Skeletal muscle satellite cell (primary cell): Measurements from ENCODE around the gene C10orf90.

ENCODE experiments used
- H3K27me3 ChIP-seq: 2 replicates; pipeline ENCODE4 v1.7.0; 2013; ENCODE audit warnings: low read length; ENCODE audit not compliant: control insufficient read depth, insufficient read depth
- H3K36me3 ChIP-seq: 2 replicates; pipeline ENCODE4 v1.7.0; 2013; ENCODE audit warnings: mild to moderate bottlenecking, control low read depth, low read length; ENCODE audit not compliant: insufficient read depth
- H3K4me1 ChIP-seq: 2 replicates; pipeline ENCODE4 v1.7.0; 2013; ENCODE audit warnings: low read length; ENCODE audit not compliant: control insufficient read depth, insufficient read depth
- H3K4me2 ChIP-seq: 2 replicates; pipeline ENCODE4 v1.7.0; 2013; ENCODE audit warnings: mild to moderate bottlenecking, low read length
- H3K4me3 ChIP-seq: 2 replicates; pipeline ENCODE4 v1.7.0; 2013; ENCODE audit warnings: low read length
- H3K9ac ChIP-seq: 2 replicates; pipeline ENCODE4 v1.7.0; 2013; ENCODE audit warnings: mild to moderate bottlenecking, low read depth, low read length, moderate library complexity
- H3K9me3 ChIP-seq: replicated peaks from 2 replicates; pipeline ENCODE4 v1.7.0; 2013; ENCODE audit warnings: mild to moderate bottlenecking, control low read depth, low read length

C10orf90 gene

DNA sequence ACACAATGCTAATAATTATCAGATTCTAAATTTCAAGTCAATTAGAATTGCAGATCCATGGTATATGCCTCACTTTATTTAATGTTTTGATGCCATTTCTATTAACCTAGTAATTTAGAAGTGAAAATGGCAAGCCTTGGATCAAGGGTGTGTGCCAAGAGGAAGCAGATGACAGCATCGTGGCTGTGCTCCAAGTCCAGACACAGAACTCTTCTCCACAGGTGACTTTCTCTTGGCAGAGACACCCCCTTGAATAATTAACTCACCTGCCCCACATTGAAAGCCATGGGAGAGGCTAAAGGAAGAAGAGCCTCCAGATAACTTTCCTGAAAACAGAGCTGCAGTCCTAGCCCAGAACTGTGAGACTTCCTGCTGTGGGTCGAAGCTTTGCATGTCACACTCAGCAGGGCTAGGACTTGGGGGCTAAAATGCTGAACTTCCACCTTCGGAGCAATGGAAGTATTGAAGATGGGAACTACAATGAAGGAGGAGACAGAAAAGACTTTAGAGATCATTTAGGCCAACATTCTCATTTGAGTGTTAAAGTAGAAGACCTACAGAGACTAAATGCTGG is 996 bp upstream of the C10orf90 start:
- H3K4me3 ChIP-seq: no peak overlapping the region
- H3K9me3 ChIP-seq: no peaks in the 10 kb centered on the region
- no peaks in the 10 kb centered on the region for H3K4me1 ChIP-seq
- H3K36me3 ChIP-seq: no peaks in the 10 kb centered on the region
- H3K9ac ChIP-seq: no peak overlapping the region
- H3K4me2 ChIP-seq: no peak overlapping the region
- peaks cover 17% of the 10 kb centered on the region for H3K27me3 ChIP-seq

DNA sequence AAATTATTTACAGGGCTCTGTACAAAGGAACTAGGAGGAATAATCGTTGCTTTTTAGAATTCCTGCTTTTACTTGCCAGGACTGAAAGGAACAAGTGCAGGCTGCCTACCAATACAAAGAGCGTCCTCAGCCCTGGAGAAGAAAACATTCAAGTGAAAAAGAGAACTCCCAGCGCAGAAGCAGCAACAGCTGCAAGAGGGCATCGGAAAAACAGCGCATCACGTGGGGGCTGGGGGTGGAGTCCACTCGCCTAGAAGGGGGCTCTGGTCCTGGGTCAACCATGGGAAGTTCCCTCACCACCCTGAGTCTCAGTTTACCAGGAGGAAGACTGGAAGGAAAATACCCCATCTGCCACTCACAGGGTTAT is 385 bp upstream of the C10orf90 start:
- no peak overlapping the region for H3K9ac ChIP-seq
- H3K4me3 ChIP-seq: no peak overlapping the region
- H3K4me1 ChIP-seq: no peaks in the 10 kb centered on the region
- H3K36me3 ChIP-seq: no peaks in the 10 kb centered on the region
- H3K9me3 ChIP-seq: no peaks in the 10 kb centered on the region
- no peak overlapping the region for H3K4me2 ChIP-seq
- peaks cover 17% of the 10 kb centered on the region for H3K27me3 ChIP-seq

DNA sequence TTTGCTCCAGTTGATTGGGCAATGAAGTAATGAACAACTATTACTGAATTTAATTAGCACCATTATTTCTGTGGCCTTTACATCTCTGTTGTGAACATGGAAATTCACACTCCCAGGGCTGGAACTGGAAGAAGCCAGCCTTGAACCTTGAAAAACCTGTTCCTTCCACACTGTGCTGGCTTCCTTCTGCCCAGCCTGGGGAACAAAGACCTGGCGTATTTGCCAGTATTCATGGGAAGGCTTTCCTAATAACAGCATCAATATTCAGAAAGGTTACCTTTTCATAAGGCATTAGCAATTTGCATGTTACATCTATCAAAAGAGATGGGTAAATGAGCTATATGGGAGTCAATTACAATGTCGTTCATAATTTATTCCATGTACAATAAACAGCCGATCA is 1.3 kb downstream of the C10orf90 start:
- Histone ChIP-seq H3K36me3 (no peaks in the 10 kb centered on the region), H3K9me3 (no peaks in the 10 kb centered on the region), H3K4me1 (peaks cover 5% of the 10 kb centered on the region), H3K27me3 (peaks cover 5% of the 10 kb centered on the region), H3K4me2 (no peak overlapping the region), H3K9ac (no peak overlapping the region), H3K4me3 (no peak overlapping the region)

DNA sequence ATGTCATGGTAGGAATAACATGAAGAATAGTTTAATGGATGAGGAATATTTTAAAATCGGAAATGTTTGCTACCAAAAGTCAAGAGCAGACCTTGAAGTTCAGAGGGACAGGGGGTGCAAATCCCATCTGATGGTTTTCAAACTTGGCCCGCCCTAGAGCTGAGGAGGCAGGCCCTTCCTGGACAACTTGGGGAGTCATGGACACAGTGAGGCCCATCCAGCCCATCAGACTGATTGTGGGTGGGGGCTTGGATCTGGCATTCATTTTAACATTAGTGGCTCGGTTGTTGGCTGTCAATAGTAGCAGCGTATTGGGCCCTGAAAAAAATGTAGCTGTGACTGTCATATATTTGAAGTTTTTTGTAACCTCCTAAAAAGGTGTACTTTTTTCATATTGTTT is 2.0 kb downstream of the C10orf90 start:
- no peaks in the 10 kb centered on the region for H3K9me3 ChIP-seq
- no peak overlapping the region for H3K9ac ChIP-seq

DNA sequence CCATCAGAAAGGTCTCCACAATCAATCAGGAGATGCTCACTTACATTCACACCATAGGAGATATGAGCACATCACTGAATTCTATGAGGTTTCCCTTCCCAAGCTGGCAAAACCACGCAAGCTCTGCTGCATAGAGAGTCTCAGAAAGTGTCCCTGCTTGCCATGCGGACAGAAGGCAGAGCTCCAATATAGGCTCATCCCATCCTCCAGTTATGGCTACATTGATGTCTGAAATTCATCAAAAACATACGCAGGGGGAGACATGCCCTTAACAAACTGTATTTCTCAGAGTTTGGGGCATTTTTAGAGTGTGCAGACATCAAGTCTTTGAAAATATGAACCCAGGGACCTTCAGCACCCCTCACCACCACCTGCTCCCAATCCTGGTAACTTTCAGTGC is 2.9 kb downstream of the C10orf90 start:
- Histone ChIP-seq H3K4me1 (peaks cover 21% of the 10 kb centered on the region), H3K9me3 (no peaks in the 10 kb centered on the region), H3K27me3 (peaks cover 3% of the 10 kb centered on the region), H3K4me2 (no peak overlapping the region), H3K4me3 (no peak overlapping the region), H3K9ac (no peak overlapping the region), H3K36me3 (no peaks in the 10 kb centered on the region)

More for the DNA sequence above, 2.0 kb downstream of the C10orf90 start:
- no peak overlapping the region for H3K4me3 ChIP-seq
- H3K4me1 ChIP-seq: peaks cover 12% of the 10 kb centered on the region
- H3K36me3 ChIP-seq: no peaks in the 10 kb centered on the region
- no peak overlapping the region for H3K4me2 ChIP-seq
- H3K27me3 ChIP-seq: peaks cover 3% of the 10 kb centered on the region

DNA sequence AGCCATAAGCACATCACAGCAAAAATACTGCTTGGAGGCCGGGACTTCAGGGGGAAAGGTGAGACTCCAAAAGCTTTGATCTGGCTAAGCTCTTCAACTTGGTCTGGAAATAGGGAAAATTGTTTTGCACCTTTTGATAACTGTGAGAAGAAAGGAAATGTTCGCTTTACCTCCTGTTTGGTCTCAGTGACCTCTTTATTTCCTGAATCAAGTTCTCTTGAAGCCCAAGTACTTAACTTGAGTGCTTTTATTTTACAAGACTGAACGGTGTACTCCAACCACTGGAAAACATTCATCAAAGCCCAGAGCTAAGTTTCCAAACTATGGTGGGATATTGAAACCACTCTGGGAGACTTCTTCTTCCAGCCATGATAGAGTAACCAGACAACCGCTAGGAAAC is 5.3 kb downstream of the C10orf90 start:
- Histone ChIP-seq H3K4me3 (no peak overlapping the region), H3K4me2 (no peak overlapping the region), H3K9ac (no peak overlapping the region), H3K9me3 (no peaks in the 10 kb centered on the region), H3K27me3 (no peaks in the 10 kb centered on the region), H3K4me1 (peaks cover 35% of the 10 kb centered on the region), H3K36me3 (no peaks in the 10 kb centered on the region)

DNA sequence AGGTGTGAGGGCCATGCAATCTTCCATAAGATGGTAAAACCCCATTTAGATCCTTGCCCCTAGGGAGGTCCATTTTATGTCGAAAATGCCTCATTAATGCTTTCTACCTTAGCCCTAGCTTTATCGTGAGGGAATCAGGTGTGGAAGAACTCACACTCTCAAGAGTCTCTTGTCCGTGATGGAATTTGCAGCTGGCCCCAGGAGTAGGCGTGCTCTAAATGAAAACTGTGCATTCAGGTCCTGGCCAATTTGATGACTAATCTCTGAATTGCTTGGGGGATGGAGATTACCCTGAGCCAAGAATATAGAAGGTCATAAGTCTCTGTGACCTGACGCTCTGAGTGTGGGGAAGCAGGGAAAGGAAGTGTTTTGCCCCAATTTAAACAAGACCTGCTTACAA is 6.6 kb downstream of the C10orf90 start:
- H3K36me3 ChIP-seq: no peaks in the 10 kb centered on the region
- H3K27me3 ChIP-seq: no peaks in the 10 kb centered on the region
- H3K4me2 ChIP-seq: peak overlapping the region; percentile 57
- peaks cover 35% of the 10 kb centered on the region for H3K4me1 ChIP-seq
- H3K9ac ChIP-seq: no peak overlapping the region
- H3K4me3 ChIP-seq: no peak overlapping the region
- no peaks in the 10 kb centered on the region for H3K9me3 ChIP-seq

DNA sequence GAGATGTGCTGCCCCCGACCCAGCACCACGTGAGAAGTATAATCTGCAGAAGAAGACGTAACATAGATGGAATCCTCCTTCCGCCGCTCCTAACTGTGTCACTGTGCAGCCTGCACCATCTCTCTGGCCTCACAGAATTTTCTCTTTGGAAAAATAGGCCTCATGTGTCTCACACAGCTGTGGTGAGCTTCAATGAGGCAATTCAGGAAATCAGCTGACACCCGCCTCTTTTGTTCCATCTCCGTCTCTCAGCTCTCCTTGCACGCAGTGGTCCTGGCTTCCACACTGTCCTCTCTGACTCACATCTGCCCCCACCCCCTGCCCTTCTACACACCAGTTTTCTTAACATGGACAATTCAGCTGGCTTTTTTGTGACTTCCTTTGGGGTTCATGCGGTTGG is 7.2 kb downstream of the C10orf90 start:
- Histone ChIP-seq H3K4me1 (peaks cover 35% of the 10 kb centered on the region), H3K4me2 (peak overlapping the region; percentile 57), H3K9me3 (no peaks in the 10 kb centered on the region), H3K36me3 (no peaks in the 10 kb centered on the region), H3K27me3 (no peaks in the 10 kb centered on the region), H3K9ac (peak overlapping the region; percentile 57), H3K4me3 (no peak overlapping the region)

DNA sequence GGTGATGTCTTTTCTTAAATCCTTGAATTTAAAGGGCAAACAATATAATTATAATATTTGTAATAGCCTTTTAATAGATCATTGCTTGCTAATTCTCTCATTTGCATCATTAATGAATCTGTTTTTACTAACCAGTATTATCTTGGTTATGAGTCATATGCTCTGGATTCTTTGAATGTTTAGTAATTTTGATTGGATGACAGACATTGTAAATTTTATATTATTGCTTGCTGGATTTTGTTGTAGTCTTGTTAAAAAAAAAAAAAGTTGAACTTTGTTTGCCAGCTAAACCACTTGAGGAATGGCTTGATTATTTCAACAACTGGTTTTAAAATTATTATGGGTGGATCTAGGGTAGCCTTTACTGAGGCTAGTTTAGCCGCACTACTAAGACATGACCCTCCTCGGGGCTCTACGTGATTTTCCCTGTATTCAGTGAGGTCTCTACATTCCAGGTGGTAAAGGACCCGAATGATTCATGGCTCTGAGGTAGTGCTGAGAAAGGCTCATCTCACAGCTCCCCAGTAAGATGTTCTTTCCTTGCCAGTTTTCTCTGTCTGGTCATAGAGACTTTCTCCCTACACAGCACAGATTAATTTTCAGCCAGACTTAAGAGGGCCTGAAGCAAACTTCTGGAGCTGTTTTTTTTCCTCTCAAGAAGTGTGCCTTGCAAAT is 8.5 kb downstream of the C10orf90 start:
- no peaks in the 10 kb centered on the region for H3K27me3 ChIP-seq
- peak overlapping the region; percentile 57 for H3K9ac ChIP-seq
- H3K36me3 ChIP-seq: no peaks in the 10 kb centered on the region
- peak overlapping the region; percentile 47 for H3K4me2 ChIP-seq
- no peak overlapping the region for H3K4me3 ChIP-seq
- no peaks in the 10 kb centered on the region for H3K9me3 ChIP-seq
- H3K4me1 ChIP-seq: peaks cover 35% of the 10 kb centered on the region

DNA sequence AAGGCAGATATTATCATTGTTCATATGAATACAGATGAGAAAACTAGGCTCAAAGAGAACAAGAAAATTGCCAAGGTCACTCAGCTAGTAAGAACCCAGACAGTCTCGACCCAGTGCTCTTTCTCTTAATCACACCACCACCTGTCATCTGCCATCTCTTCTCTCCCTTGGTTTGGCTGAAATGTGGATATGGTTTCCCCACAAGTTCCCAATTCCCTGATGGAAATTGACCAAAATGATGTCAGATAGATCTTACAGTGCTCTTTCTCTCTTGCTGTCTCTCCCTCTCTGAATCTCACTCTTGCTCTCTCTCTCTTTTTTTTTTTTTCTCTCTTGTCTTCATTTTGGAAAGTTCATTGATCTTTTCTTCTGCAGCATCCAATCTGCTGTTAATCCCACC is 9.1 kb downstream of the C10orf90 start:
- H3K4me3 ChIP-seq: no peak overlapping the region

DNA sequence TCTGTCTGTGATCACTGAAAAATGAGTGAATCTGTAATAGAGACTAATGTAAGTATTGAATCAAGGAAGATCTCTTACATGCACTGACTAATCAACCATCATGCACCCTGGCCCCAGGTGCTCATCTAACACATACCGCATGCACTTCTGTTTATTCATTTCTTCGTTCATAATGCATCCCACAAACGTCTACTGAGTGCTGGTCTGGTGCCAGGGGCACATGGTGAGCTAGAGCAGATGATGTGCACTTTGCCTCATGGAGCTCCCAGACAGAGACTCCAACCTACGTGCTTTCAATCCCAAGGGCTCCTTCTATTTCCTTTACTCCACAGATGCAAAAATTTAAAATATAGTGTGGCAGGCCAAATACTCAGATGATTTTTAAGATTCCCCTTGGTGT is 10.7 kb downstream of the C10orf90 start:
- H3K4me2 ChIP-seq: no peak overlapping the region
- no peak overlapping the region for H3K9ac ChIP-seq
- no peaks in the 10 kb centered on the region for H3K27me3 ChIP-seq
- no peaks in the 10 kb centered on the region for H3K9me3 ChIP-seq
- H3K4me3 ChIP-seq: no peak overlapping the region
- H3K4me1 ChIP-seq: peaks cover 35% of the 10 kb centered on the region
- no peaks in the 10 kb centered on the region for H3K36me3 ChIP-seq

More for the DNA sequence above, 9.1 kb downstream of the C10orf90 start:
- H3K27me3 ChIP-seq: no peaks in the 10 kb centered on the region
- no peaks in the 10 kb centered on the region for H3K36me3 ChIP-seq
- no peak overlapping the region for H3K4me2 ChIP-seq
- no peak overlapping the region for H3K9ac ChIP-seq
- no peaks in the 10 kb centered on the region for H3K9me3 ChIP-seq
- peaks cover 35% of the 10 kb centered on the region for H3K4me1 ChIP-seq

DNA sequence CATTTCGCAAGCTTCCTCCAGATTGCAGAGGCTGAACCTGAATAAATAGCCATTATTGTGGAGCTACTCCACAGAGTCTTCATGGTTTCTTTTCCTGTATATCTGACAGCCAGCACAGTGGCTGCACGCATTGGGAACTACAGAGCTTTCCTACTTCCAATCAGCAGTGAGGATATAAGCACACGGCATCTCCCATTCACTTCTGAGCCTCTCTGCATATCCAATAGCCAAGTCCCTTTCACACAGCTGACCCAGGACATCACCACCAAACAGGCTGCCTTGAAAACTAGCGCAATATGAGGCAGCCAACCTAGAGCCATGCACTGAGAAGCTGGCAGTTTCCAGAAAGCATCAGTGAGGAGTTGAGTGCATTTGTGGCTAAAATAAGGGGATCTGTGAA is 11.6 kb downstream of the C10orf90 start:
- Histone ChIP-seq H3K4me3 (no peak overlapping the region), H3K36me3 (no peaks in the 10 kb centered on the region), H3K4me1 (peaks cover 27% of the 10 kb centered on the region)

More for the DNA sequence above, 11.6 kb downstream of the C10orf90 start:
- H3K9ac ChIP-seq: no peak overlapping the region
- no peak overlapping the region for H3K4me2 ChIP-seq
- no peaks in the 10 kb centered on the region for H3K27me3 ChIP-seq
- H3K9me3 ChIP-seq: no peaks in the 10 kb centered on the region
